K562 (cell line): ENCODE data around the gene CFDP1. TPM values are rescaled to one million over a fixed set of nuclear protein-coding genes. Genes with fewer than 3 reads are reported as not detected.

Source experiments
- ATAC-seq: fragments of 200-7000 bp; cut with Tn5 transposase; 3 replicates; pipeline ENCODE4 v1.9.1; 2020; ENCODE audit warnings: moderate library complexity
- BruUV-seq: library from RNA; stranded (reverse); fragments of 400-500 nt; replicated peaks from 2 replicates; lab custom pipeline; 2021; lab: Mats Ljungman, UMichigan
- CTCF ChIA-PET: fragments of 300-600 bp; formaldehyde crosslinking; extraction: SDS; loops from one replicate; lab custom pipeline; 2021; ENCODE audit warnings: low intra/inter-chr PET ratio; lab: Yijun Ruan, JAX
- POLR2A ChIA-PET: fragments of 300-600, 350-650 bp; sonication (Branson Sonifier 250); formaldehyde crosslinking; extraction: SDS; loops from one replicate; lab custom pipeline; 2021; ENCODE audit warnings: antibody characterized with exemption, inconsistent platforms; lab: Yijun Ruan, JAX
- DNase-seq, 4 experiments: peaks; one replicate each; pipeline versions ENCODE4 v3.0.0 to v3.0.0-alpha.2; 2011 to 2018; ENCODE audit warnings: low spot score in 3 of 4, mixed read lengths in 3 of 4; ENCODE audit errors: extremely low read depth in 1 of 4
- FAIRE-seq: peaks from 2 replicates; lab custom pipeline; 2011; peaks lifted over from hg19 to GRCh38; lab: Jason Lieb, UNC
- H2AFZ ChIP-seq: 2 replicates; pipeline ENCODE4 v1.6.0; 2011; ENCODE audit warnings: low read depth, low read length, control low read depth, inconsistent platforms
- H3K27ac ChIP-seq: fragments of 200-600 bp; 3 replicates; pipeline ENCODE4 v1.8.0; 2011; ENCODE audit warnings: low read depth, mild to moderate bottlenecking, control low read depth, inconsistent platforms, low read length, moderate library complexity, mixed read lengths; ENCODE audit errors: extremely low read depth
- H3K27me3 ChIP-seq, 2 experiments: fragments of 300-600 bp in 1 of 2; 2 replicates in 1 of 2; 3 replicates in 1 of 2; pipeline versions ENCODE4 v1.6.0 to v1.8.0; 2011; ENCODE audit warnings: inconsistent platforms in 2 of 2, low read length in 2 of 2, mild to moderate bottlenecking in 1 of 2, mixed read lengths in 1 of 2, moderate library complexity in 1 of 2; ENCODE audit not compliant: control insufficient read depth in 2 of 2, insufficient read depth in 2 of 2
- H3K36me3 ChIP-seq: fragments of 300-600 bp; 3 replicates; pipeline ENCODE4 v1.8.0; 2011; ENCODE audit warnings: mild to moderate bottlenecking, low read length, inconsistent platforms; ENCODE audit not compliant: control insufficient read depth, insufficient read depth
- H3K4me1 ChIP-seq, 2 experiments: fragments of 200-600 bp in 1 of 2; replicated peaks in 1 of 2; 2 replicates in 1 of 2; 3 replicates in 1 of 2; pipeline versions ENCODE4 v1.5.1 to v1.8.0; 2011; ENCODE audit warnings: inconsistent platforms in 2 of 2, low read length in 2 of 2, mild to moderate bottlenecking in 1 of 2, mixed read lengths in 1 of 2, moderate library complexity in 1 of 2; ENCODE audit not compliant: control insufficient read depth in 2 of 2, insufficient read depth in 2 of 2
- H3K4me2 ChIP-seq: 2 replicates; pipeline ENCODE4 v1.6.1; 2011; ENCODE audit warnings: low read length, control low read depth, inconsistent platforms, mixed read lengths; ENCODE audit not compliant: insufficient read depth
- H3K4me3 ChIP-seq: fragments of 200-600 bp; sonication (generic), shearing (Covaris generic); 2 replicates; pipeline ENCODE4 v1.5.1; 2016; ENCODE audit warnings: control low read depth, inconsistent platforms
- H3K79me2 ChIP-seq: fragments of 200-600 bp; 3 replicates; pipeline ENCODE4 v1.8.0; 2011; ENCODE audit warnings: low read length, inconsistent platforms; ENCODE audit not compliant: control insufficient read depth, insufficient read depth
- H3K9ac ChIP-seq, 2 experiments: 2 replicates each; pipeline versions ENCODE4 v1.6.0 to v1.6.1; 2011; ENCODE audit warnings: low read depth in 2 of 2, low read length in 2 of 2, control low read depth in 1 of 2, inconsistent platforms in 1 of 2, mild to moderate bottlenecking in 1 of 2, mixed read lengths in 1 of 2; ENCODE audit not compliant: insufficient read depth in 1 of 2
- H3K9me1 ChIP-seq: one replicate; pipeline ENCODE4 v1.6.0; 2011; ENCODE audit warnings: inconsistent platforms, mild to moderate bottlenecking, low read length, moderate library complexity; ENCODE audit not compliant: control insufficient read depth, insufficient read depth
- H3K9me3 ChIP-seq: replicated peaks from 2 replicates; pipeline ENCODE4 v1.5.1; 2011; ENCODE audit warnings: low read depth, low read length, inconsistent platforms; ENCODE audit not compliant: control insufficient read depth, insufficient read depth
- H4K20me1 ChIP-seq: replicated peaks from 2 replicates; pipeline ENCODE4 v1.6.1; 2011; ENCODE audit warnings: low read length, inconsistent platforms, mixed read lengths; ENCODE audit not compliant: control insufficient read depth, insufficient read depth
- EP300 ChIP-seq: IDR thresholded peaks from 2 replicates; pipeline ENCODE4 v1.6.1; 2012; ENCODE audit warnings: low read length, improper control_type of control experiment
- TEAD1 ChIP-seq, 2 experiments: fragments of 450-650 bp in 1 of 2; sonication (generic) in 1 of 2; formaldehyde crosslinking; IDR thresholded peaks; 2 replicates each; pipeline versions ENCODE4 v1.4.0 to v1.8.0; 2020 to 2022; ENCODE audit warnings: mild to moderate bottlenecking in 2 of 2, missing genetic modification reagents in 1 of 2
- XRCC4 ChIP-seq: IDR thresholded peaks from one replicate; pipeline ENCODE4 v1.6.1; 2011; ENCODE audit not compliant: insufficient read depth, insufficient read length; ENCODE audit errors: extremely low read depth
- ZC3H4 ChIP-seq: sonication (generic); formaldehyde crosslinking; IDR thresholded peaks from 2 replicates; pipeline ENCODE4 v1.9.0; 2021; ENCODE audit warnings: missing genetic modification reagents, borderline replicate concordance
- WGBS: fragments of 100-300 bp; shearing (Covaris generic); methylation state at CpG from one replicate; pipeline ENCODE4 v1.1.6; 2016; ENCODE audit warnings: low coverage, mixed read lengths; ENCODE audit not compliant: insufficient coverage; ENCODE audit errors: missing lambda C conversion rate; 5-methylcytosine and 5-hydroxymethylcytosine counted together
- in situ Hi-C: fragments of 300-500 bp; cut with MboI; formaldehyde crosslinking; loops from 4 replicates; pipeline ENCODE4 v1.15.0; 2018; ENCODE audit warnings: inconsistent platforms, mixed read lengths
- intact Hi-C: fragments of 100-400 bp; cut with micrococcal nuclease; formaldehyde crosslinking; loops from 2 replicates; pipeline ENCODE4 v1.14.2; 2022
- polyA plus RNA-seq, 8 experiments: library from polyadenylated mRNA; depleted of rRNA in 4 of 8; stranded (reverse) in 5 of 8; unstranded in 3 of 8; fragments of >200 nt; fragmentation: Nextera tagmentation in 2 of 8; fragmentation: Illumina TruSeq in 1 of 8; extraction: Ambion mirVana in 2 of 8; extraction: Trizol in 1 of 8; gene quantifications; 2 replicates each; pipeline versions ENCODE4 v1.2.1 to v1.2.3, GENCODE V29; 2011 to 2014; ENCODE audit warnings: inconsistent platforms in 1 of 8, missing spikeins in 1 of 8
- total RNA-seq, 7 experiments: library from RNA; depleted of rRNA in 6 of 7; stranded (reverse); fragments of >200 nt in 6 of 7; fragmentation: Illumina TruSeq in 2 of 7; extraction: Trizol in 2 of 7; gene quantifications; 2 replicates each; pipeline versions ENCODE4 v1.2.1 to v1.2.3, GENCODE V29; 2011 to 2021; ENCODE audit warnings: low replicate concordance in 1 of 7

The CFDP1 gene
- total and polyA plus RNA-seq, 9 of the 15 experiments (the other 6 are each of a cell fraction or from before 2014, with no cell fraction given): 31.5 to 78.4 (median 61.7) TPM

- no peaks in the 10 kb centered on the region for H3K9me1 ChIP-seq
- H2AFZ ChIP-seq: no peak overlapping the region
- peak overlapping the region in 1 of 2 experiments; percentile 92; a peak in 3 of 4 replicates for H3K9ac ChIP-seq
- H3K36me3 ChIP-seq: no peaks in the 10 kb centered on the region
- no peak for ATAC-seq
- FAIRE-seq: peak; percentile 32
- DNase-seq: no peak
- H3K4me2 ChIP-seq: peak overlapping the region; percentile 72
- peak overlapping the region; percentile 91; the same call in 1 of the 2 replicates for H3K4me3 ChIP-seq
- in situ Hi-C loops: no loop called here
- ChIA-PET CTCF (no interaction called here), POLR2A (no interaction called here)
- WGBS: 74% methylated on average over 13 of the region's 14 CpGs
- TF ChIP-seq EP300: no peak
- 0 out of 2 replicates have a peak, but pooled peaks have one; percentile 46 for TF ChIP-seq ZC3H4 (CRISPR knock-in tag)
- no peaks in the 10 kb centered on the region for H4K20me1 ChIP-seq
- intact Hi-C loops: no loop called here
- no TSS peak for BruUV-seq
- H3K79me2 ChIP-seq: peaks cover 6% of the 10 kb centered on the region; the same call in 1 of the 3 replicates
- no peak overlapping the region for H3K27ac ChIP-seq
- H3K4me1 ChIP-seq: peaks cover 4 to 55% of the 10 kb centered on the region in 2 experiments; a peak in 3 of 5 replicates
- no peaks in the 10 kb centered on the region for H3K27me3 ChIP-seq
- no peaks in the 10 kb centered on the region for H3K9me3 ChIP-seq
Observed at GRCh38 chr16:75264457-75264998, 168.8 kb downstream of the CFDP1 start.

DNA sequence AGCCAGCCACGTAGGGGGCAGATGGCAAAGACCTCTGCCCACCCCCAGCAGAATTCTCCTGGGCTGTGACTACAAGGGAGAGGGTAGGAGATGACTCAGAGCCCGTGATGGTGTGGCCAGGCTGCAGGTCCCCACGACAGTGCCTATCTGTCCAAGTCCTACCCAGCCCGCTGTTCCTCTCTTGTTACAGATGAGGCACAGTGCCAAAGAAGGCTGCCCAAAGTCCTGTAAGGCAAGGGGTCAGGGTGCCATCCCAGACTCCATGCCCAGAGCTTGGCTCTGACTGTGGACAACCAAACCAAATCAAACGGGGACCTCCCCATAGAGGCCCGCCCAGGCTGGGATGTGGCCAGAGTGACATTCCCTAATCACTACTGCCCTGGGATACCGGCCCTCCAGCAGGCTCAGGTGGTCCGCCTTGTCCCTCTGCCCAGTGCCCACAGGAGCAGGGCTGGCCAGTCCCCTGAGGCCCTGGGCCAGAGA is 169.3 kb downstream of the CFDP1 start:
- Histone ChIP-seq H3K36me3 (no peaks in the 10 kb centered on the region), H3K9me1 (no peaks in the 10 kb centered on the region), H4K20me1 (no peaks in the 10 kb centered on the region), H3K27me3 (no peaks in the 10 kb centered on the region), H3K27ac (no peak overlapping the region), H3K79me2 (peaks cover 6% of the 10 kb centered on the region; the same call in 1 of the 3 replicates), H3K9ac (peak overlapping the region in 1 of 2 experiments; percentile 58; a peak in 1 of 4 replicates), H3K4me1 (peaks cover 4 to 55% of the 10 kb centered on the region in 2 experiments; a peak in 3 of 5 replicates), H3K9me3 (no peaks in the 10 kb centered on the region), H3K4me2 (no peak overlapping the region), H2AFZ (no peak overlapping the region), H3K4me3 (no peak overlapping the region)
- POLR2A ChIA-PET: no interaction called here
- 53% methylated on average over 7 of the region's 8 CpGs for WGBS
- TF ChIP-seq TEAD1 (CRISPR knock-in tag; IDR thresholded peaks at IDR 0.05): no peak
- no peak for TF ChIP-seq XRCC4
- intact Hi-C loops (no loop called here), in situ Hi-C loops (no loop called here)
- TSS peak; percentile 39 for BruUV-seq
- DNase-seq (no peak), ATAC-seq (no peak), FAIRE-seq (peak; percentile 29)
- CTCF ChIA-PET: no interaction called here
